PFSK-1 (cell line): ENCODE data around the gene TEKT3.

ENCODE experiments used
- FOXP2 ChIP-seq: optimal IDR thresholded peaks from 2 replicates; pipeline ENCODE3; 2011; ENCODE audit warnings: borderline replicate concordance, control low read depth, inconsistent platforms; ENCODE audit not compliant: insufficient read depth; ENCODE audit errors: extremely low read length, extremely low read depth
- POLR2AphosphoS5 ChIP-seq: IDR thresholded peaks from 2 replicates; pipeline ENCODE4 v1.6.1; 2012; ENCODE audit warnings: low read depth, mild to moderate bottlenecking, control low read depth, low read length, moderate library complexity
- SIN3A ChIP-seq: IDR thresholded peaks from 2 replicates; pipeline ENCODE4 v1.6.1; 2012; ENCODE audit warnings: mild to moderate bottlenecking, low read length, moderate library complexity, borderline replicate concordance; ENCODE audit not compliant: insufficient read depth
- TAF1 ChIP-seq: IDR thresholded peaks from 2 replicates; pipeline ENCODE4 v1.6.1; 2012; ENCODE audit warnings: low read length, control low read depth, borderline replicate concordance; ENCODE audit not compliant: insufficient read depth
- TF ChIP-seq, protein P1 (sequence below), 2 experiments: IDR thresholded peaks; 2 replicates each; pipeline versions ENCODE4 v1.6.1 to v1.8.0; 2011 to 2012; ENCODE audit warnings: low read depth in 2 of 2, low read length in 2 of 2, control low read depth in 1 of 2, inconsistent platforms in 1 of 2, mild to moderate bottlenecking in 1 of 2, moderate library complexity in 1 of 2; ENCODE audit not compliant: insufficient read depth in 1 of 2

Gene TEKT3

GRCh38 chr17:15293558-15293957 is 47.8 kb downstream of the TEKT3 start:
- TF ChIP-seq FOXP2 (no peak), TAF1 (no peak)
- TF ChIP-seq, protein P1, sequence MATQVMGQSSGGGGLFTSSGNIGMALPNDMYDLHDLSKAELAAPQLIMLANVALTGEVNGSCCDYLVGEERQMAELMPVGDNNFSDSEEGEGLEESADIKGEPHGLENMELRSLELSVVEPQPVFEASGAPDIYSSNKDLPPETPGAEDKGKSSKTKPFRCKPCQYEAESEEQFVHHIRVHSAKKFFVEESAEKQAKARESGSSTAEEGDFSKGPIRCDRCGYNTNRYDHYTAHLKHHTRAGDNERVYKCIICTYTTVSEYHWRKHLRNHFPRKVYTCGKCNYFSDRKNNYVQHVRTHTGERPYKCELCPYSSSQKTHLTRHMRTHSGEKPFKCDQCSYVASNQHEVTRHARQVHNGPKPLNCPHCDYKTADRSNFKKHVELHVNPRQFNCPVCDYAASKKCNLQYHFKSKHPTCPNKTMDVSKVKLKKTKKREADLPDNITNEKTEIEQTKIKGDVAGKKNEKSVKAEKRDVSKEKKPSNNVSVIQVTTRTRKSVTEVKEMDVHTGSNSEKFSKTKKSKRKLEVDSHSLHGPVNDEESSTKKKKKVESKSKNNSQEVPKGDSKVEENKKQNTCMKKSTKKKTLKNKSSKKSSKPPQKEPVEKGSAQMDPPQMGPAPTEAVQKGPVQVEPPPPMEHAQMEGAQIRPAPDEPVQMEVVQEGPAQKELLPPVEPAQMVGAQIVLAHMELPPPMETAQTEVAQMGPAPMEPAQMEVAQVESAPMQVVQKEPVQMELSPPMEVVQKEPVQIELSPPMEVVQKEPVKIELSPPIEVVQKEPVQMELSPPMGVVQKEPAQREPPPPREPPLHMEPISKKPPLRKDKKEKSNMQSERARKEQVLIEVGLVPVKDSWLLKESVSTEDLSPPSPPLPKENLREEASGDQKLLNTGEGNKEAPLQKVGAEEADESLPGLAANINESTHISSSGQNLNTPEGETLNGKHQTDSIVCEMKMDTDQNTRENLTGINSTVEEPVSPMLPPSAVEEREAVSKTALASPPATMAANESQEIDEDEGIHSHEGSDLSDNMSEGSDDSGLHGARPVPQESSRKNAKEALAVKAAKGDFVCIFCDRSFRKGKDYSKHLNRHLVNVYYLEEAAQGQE (IDR thresholded peaks at IDR 0.05; ENCODE audit: insufficient read depth in 1 of 2, low read depth in 2 of 2, low read length in 2 of 2), result no peak

GRCh38 chr17:15291674-15292361 is 49.6 kb downstream of the TEKT3 start:
- TF ChIP-seq FOXP2 (no peak), SIN3A (no peak), POLR2AphosphoS5 (no peak), TAF1 (no peak)
- TF ChIP-seq, protein P1 (IDR thresholded peaks at IDR 0.05; ENCODE audit: insufficient read depth in 1 of 2, low read depth in 2 of 2, low read length in 2 of 2), result no peak

DNA sequence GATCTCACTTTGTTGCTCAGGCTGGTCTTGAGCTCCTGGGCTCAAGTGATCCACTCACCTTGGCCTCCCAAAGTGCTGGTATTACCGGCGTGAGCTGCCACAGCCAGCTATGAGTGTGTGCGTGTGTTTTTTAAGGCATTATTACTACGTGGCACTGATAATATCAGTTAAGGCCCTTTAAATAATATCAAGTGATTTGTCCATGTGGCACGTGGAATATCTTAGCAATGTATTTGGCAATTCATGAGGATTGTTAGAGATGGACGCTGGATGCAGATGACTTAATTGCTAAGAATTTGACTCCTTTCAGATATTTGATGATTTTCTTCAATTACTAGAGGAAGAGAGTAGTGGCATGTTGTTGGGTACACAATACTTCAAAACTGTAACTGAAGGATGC is 50.8 kb downstream of the TEKT3 start:
- TF ChIP-seq POLR2AphosphoS5 (no peak), SIN3A (no peak), FOXP2 (no peak), TAF1 (no peak)
- TF ChIP-seq, protein P1 (IDR thresholded peaks at IDR 0.05; ENCODE audit: insufficient read depth in 1 of 2, low read depth in 2 of 2, low read length in 2 of 2), result no peak

- TF ChIP-seq, protein P1 (IDR thresholded peaks at IDR 0.05; ENCODE audit: insufficient read depth in 1 of 2, low read depth in 2 of 2, low read length in 2 of 2), result no peak
- peak; percentile 53 for TF ChIP-seq FOXP2
- no peak; the same call in 1 of the 2 replicates for TF ChIP-seq SIN3A
- no peak for TF ChIP-seq POLR2AphosphoS5
- TF ChIP-seq TAF1, result no peak
Measured at GRCh38 chr17:15289285-15290183, 51.9 kb downstream of the TEKT3 start.
